ENCODE data around the gene SOX4. TPM values are rescaled to one million over a fixed set of nuclear protein-coding genes. Genes with fewer than 3 reads are reported as not detected.
A peak's percentile ranks its signal among the peaks of the same experiment; 100 is the strongest.

Gene SOX4
- total and polyA plus RNA-seq, 5 donors from 2014 or later: 0.30 to 7.6 (median 0.52) TPM

DNA sequence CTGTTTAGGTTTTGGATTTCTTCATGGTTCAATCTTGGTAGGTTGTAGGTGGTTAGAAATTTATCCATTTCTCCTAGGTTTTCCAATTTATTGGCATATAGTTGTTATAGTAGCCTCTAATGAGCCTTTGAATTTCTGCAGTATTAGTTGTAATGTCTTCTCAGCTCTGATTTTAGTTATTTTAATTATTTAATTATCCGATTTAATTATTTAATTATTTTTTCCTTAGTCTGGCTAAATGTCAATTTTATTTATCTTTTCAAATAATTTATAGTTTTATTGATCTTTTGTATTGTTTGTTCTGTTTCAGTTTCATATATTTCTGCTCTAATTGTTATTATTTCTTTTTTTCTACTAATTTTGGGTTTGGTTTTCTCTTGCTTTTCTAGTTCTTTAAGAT is 28.1 kb upstream of the SOX4 start:
- no peaks in the 10 kb centered on the region for H3K36me3 ChIP-seq (ENCODE audit: control insufficient read depth, insufficient read depth, low read length)
- no peak overlapping the region for H3K27ac Mint-ChIP-seq
- H3K9me3 Mint-ChIP-seq: peaks cover 0 to 1% (median 0%) of the 10 kb centered on the region in 7 donors
- H3K9me3 ChIP-seq (ENCODE audit: control insufficient read depth in 2 of 2, low read length in 2 of 2): no peaks in the 10 kb centered on the region
- DNase-seq (no peak), ATAC-seq (ENCODE audit: low read depth in 2 of 2) (no peak)
- no peaks in the 10 kb centered on the region for H3K27me3 ChIP-seq (ENCODE audit: control insufficient read depth, insufficient read depth, low read length)
- no peaks in the 10 kb centered on the region for H3K4me1 ChIP-seq (ENCODE audit: control insufficient read depth, insufficient read depth, low read length, poor library complexity, severe bottlenecking)
- no peak overlapping the region for H3K27ac ChIP-seq (ENCODE audit: insufficient read depth, low read length, poor library complexity, severe bottlenecking)
- no peak overlapping the region for H3K4me3 Mint-ChIP-seq
- H3K36me3 Mint-ChIP-seq: no peaks in the 10 kb centered on the region
- H3K4me1 Mint-ChIP-seq: no peaks in the 10 kb centered on the region
- peaks cover 11% of the 10 kb centered on the region for H3K27me3 Mint-ChIP-seq
- H3K4me3 ChIP-seq (ENCODE audit: low read depth, low read length): no peak overlapping the region

DNA sequence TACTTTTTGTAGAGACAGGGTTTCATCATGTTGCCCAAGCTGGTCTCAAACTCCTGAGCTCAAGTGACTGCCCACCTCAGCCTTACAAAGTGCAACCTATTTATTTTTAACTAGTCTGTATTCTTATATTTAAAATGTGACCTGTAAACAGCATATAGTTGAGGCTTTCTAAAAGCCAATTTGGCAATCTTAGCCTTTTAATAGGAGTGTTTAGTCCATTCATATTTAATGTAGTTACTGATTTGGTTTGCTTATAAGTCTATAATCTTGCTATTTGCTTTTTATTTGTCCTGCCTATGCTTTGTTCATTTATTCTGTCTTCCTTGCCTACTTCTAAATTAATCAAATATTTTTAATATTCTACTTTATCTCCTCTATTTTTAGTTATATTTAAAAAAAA is 15.0 kb upstream of the SOX4 start:
- Mint-ChIP-seq H3K27me3 (peaks cover 18% of the 10 kb centered on the region), H3K4me1 (no peaks in the 10 kb centered on the region), H3K4me3 (no peak overlapping the region), H3K9me3 (peaks cover 0 to 18% (median 8%) of the 10 kb centered on the region in 7 donors), H3K27ac (no peak overlapping the region), H3K36me3 (no peaks in the 10 kb centered on the region)
- no peaks in the 10 kb centered on the region for H3K27me3 ChIP-seq (ENCODE audit: control insufficient read depth, insufficient read depth, low read length)
- no peak for ATAC-seq (ENCODE audit: low read depth in 2 of 2)
- H3K4me1 ChIP-seq (ENCODE audit: control insufficient read depth, insufficient read depth, low read length, poor library complexity, severe bottlenecking): no peaks in the 10 kb centered on the region
- H3K9me3 ChIP-seq (ENCODE audit: control insufficient read depth in 2 of 2, low read length in 2 of 2): peaks cover 4 to 7% of the 10 kb centered on the region in 2 experiments
- no peaks in the 10 kb centered on the region for H3K36me3 ChIP-seq (ENCODE audit: control insufficient read depth, insufficient read depth, low read length)
- DNase-seq: no peak
- no peak overlapping the region for H3K4me3 ChIP-seq (ENCODE audit: low read depth, low read length)
- no peak overlapping the region for H3K27ac ChIP-seq (ENCODE audit: insufficient read depth, low read length, poor library complexity, severe bottlenecking)

DNA sequence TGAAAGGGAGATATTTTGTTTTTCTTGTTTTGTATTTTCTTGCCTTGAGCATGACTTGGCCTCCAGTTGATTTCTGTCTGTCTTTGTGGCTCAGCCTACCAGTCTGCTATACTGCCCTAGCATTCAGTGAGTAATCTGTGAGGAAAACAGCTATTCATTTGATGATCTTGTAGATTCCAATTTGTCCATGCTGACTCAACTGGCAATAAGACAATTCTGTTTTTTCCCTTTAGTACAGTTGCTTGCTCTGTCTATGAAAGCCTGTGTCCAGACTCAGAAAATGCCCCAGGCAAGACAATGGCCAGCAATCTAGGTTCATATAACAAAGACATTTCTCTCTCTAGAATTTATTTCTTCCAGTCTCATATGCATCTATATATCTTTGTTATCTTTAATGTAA is 10.9 kb upstream of the SOX4 start:
- H3K4me3 ChIP-seq (ENCODE audit: low read depth, low read length): no peak overlapping the region
- DNase-seq (no peak), ATAC-seq (ENCODE audit: low read depth in 2 of 2) (no peak)
- peaks cover 0 to 4% (median 0%) of the 10 kb centered on the region in 4 donors for H3K4me1 Mint-ChIP-seq
- H3K27me3 ChIP-seq (ENCODE audit: control insufficient read depth, insufficient read depth, low read length): peaks cover 3% of the 10 kb centered on the region
- H3K36me3 ChIP-seq (ENCODE audit: control insufficient read depth, insufficient read depth, low read length): no peaks in the 10 kb centered on the region
- H3K9me3 Mint-ChIP-seq: peaks cover 0 to 16% (median 8%) of the 10 kb centered on the region in 7 donors
- no peak overlapping the region for H3K27ac ChIP-seq (ENCODE audit: insufficient read depth, low read length, poor library complexity, severe bottlenecking)
- H3K36me3 Mint-ChIP-seq: no peaks in the 10 kb centered on the region
- peaks cover 39% of the 10 kb centered on the region for H3K27me3 Mint-ChIP-seq
- H3K4me1 ChIP-seq (ENCODE audit: control insufficient read depth, insufficient read depth, low read length, poor library complexity, severe bottlenecking): peaks cover 9% of the 10 kb centered on the region
- peaks cover 4 to 7% of the 10 kb centered on the region in 2 experiments for H3K9me3 ChIP-seq (ENCODE audit: control insufficient read depth in 2 of 2, low read length in 2 of 2)
- no peak overlapping the region for H3K4me3 Mint-ChIP-seq
- no peak overlapping the region for H3K27ac Mint-ChIP-seq

DNA sequence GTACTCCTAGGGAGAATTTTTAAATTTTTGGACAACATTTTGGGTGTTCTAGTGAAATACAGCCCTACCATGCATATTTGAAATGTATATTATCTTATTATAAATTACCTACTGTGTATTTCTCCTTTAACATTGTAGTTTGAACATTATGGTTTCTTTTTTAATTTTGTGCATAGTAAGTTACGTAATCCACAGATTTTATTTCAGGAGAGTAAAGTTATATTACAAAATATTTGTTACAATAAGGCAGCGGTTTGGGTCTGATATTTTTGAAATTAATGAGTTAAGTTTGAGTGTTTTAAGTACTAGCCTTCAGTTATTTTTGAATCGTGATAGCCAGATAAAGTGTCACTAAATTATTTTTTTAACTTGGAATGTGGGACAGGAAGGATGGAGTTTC is 7.3 kb upstream of the SOX4 start:
- no peak for ATAC-seq (ENCODE audit: low read depth in 2 of 2)
- peaks cover 0 to 17% (median 4%) of the 10 kb centered on the region in 4 donors for H3K4me1 Mint-ChIP-seq
- Histone ChIP-seq H3K36me3 (ENCODE audit: control insufficient read depth, insufficient read depth, low read length) (no peaks in the 10 kb centered on the region), H3K9me3 (ENCODE audit: control insufficient read depth in 2 of 2, low read length in 2 of 2) (peaks cover 2 to 3% of the 10 kb centered on the region in 2 experiments), H3K4me1 (ENCODE audit: control insufficient read depth, insufficient read depth, low read length, poor library complexity, severe bottlenecking) (peaks cover 25% of the 10 kb centered on the region), H3K27ac (ENCODE audit: insufficient read depth, low read length, poor library complexity, severe bottlenecking) (no peak overlapping the region), H3K27me3 (ENCODE audit: control insufficient read depth, insufficient read depth, low read length) (peaks cover 15% of the 10 kb centered on the region), H3K4me3 (ENCODE audit: low read depth, low read length) (no peak overlapping the region)
- DNase-seq: no peak
- peaks cover 0 to 14% (median 4%) of the 10 kb centered on the region in 7 donors for H3K9me3 Mint-ChIP-seq
- H3K36me3 Mint-ChIP-seq: no peaks in the 10 kb centered on the region
- no peak overlapping the region for H3K27ac Mint-ChIP-seq
- peaks cover 60% of the 10 kb centered on the region for H3K27me3 Mint-ChIP-seq
- peak overlapping the region in 3 of 4 donors; percentile 92 to 94 (median 93) for H3K4me3 Mint-ChIP-seq

DNA sequence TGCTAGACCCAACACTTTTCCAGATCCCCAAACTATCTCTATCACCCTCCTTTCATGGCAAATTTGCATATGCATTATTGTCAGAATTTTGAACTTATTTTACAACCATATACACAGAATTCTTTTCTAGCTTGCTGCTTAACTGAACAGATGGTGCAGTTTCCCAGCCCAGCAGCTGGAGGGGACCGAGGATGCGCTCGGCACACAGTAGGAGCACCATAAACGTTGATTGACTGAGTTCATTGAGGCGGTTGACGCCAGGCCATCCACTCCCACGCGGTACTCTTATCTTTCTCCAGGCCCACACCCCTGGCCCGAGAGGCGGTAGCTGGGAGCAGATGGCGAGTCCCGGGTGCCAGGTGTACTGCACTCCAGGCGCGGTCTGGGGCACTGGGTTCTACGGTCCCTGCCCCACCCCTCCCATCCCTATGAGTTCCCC is 6.8 kb upstream of the SOX4 start:
- Mint-ChIP-seq H3K27me3 (peaks cover 60% of the 10 kb centered on the region), H3K36me3 (no peaks in the 10 kb centered on the region), H3K27ac (no peak overlapping the region), H3K9me3 (peaks cover 0 to 14% (median 4%) of the 10 kb centered on the region in 7 donors), H3K4me3 (peak overlapping the region; percentile 92 to 96 (median 94)), H3K4me1 (peaks cover 0 to 17% (median 4%) of the 10 kb centered on the region in 4 donors)
- no peak for DNase-seq
- H3K27ac ChIP-seq (ENCODE audit: insufficient read depth, low read length, poor library complexity, severe bottlenecking): no peak overlapping the region
- H3K27me3 ChIP-seq (ENCODE audit: control insufficient read depth, insufficient read depth, low read length): peaks cover 20% of the 10 kb centered on the region
- no peaks in the 10 kb centered on the region for H3K36me3 ChIP-seq (ENCODE audit: control insufficient read depth, insufficient read depth, low read length)
- no peak for ATAC-seq (ENCODE audit: low read depth in 2 of 2)
- no peak overlapping the region for H3K4me3 ChIP-seq (ENCODE audit: low read depth, low read length)
- H3K9me3 ChIP-seq (ENCODE audit: control insufficient read depth in 2 of 2, low read length in 2 of 2): peaks cover 2 to 3% of the 10 kb centered on the region in 2 experiments
- peaks cover 25% of the 10 kb centered on the region for H3K4me1 ChIP-seq (ENCODE audit: control insufficient read depth, insufficient read depth, low read length, poor library complexity, severe bottlenecking)

DNA sequence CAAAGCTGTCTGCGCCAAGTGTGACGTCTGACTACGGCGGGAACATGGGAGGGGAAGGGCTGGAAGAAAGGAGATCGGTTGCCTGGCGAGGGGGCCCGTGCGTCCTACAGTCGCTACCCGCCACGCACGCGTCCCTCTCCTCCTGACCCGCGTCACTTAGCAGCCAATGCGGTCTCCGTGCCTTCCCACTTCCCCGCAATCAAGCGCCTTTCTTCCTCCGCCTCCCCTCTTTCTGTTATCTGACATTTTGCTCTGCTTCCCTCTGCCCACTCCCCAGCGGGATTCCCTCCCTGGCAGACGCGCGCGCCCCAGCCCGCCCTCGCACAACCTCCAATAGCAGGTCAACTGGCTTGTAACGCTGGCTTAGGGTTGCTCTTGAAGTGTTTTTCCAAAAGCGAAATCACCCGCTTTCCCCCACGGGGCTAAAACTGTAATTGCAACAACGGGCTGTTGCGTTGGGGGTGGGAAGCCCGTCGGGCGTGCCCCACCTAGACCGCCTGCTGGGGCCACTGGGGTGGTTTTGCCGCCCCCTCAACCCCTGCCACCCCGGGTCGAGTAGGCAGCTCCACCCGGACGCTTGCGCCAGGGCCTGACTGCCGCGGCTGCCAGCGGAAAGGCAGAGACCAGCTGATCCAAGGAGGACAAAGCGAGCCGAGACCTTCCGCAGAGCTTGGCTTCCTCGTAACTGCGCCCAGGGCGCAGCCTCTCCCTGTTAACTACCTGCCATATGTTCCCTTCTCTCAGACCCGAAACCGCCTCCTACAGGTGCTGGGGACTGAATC is 6.2 kb upstream of the SOX4 start:
- Histone ChIP-seq H3K9me3 (ENCODE audit: control insufficient read depth in 2 of 2, low read length in 2 of 2) (peaks cover 0 to under 1% of the 10 kb centered on the region in 2 experiments), H3K27me3 (ENCODE audit: control insufficient read depth, insufficient read depth, low read length) (peaks cover 20% of the 10 kb centered on the region), H3K4me3 (ENCODE audit: low read depth, low read length) (peak overlapping the region; percentile 89), H3K36me3 (ENCODE audit: control insufficient read depth, insufficient read depth, low read length) (no peaks in the 10 kb centered on the region), H3K4me1 (ENCODE audit: control insufficient read depth, insufficient read depth, low read length, poor library complexity, severe bottlenecking) (peaks cover 25% of the 10 kb centered on the region), H3K27ac (ENCODE audit: insufficient read depth, low read length, poor library complexity, severe bottlenecking) (no peak overlapping the region)
- H3K27ac Mint-ChIP-seq: no peak overlapping the region
- ATAC-seq (ENCODE audit: low read depth in 2 of 2) (peak; percentile 21 to 23), DNase-seq (peak; percentile 2 to 55 (median 22))
- H3K36me3 Mint-ChIP-seq: no peaks in the 10 kb centered on the region
- peak overlapping the region; percentile 92 to 96 (median 94) for H3K4me3 Mint-ChIP-seq
- peaks cover 0 to 9% (median 2%) of the 10 kb centered on the region in 7 donors for H3K9me3 Mint-ChIP-seq
- H3K27me3 Mint-ChIP-seq: peaks cover 54% of the 10 kb centered on the region
- H3K4me1 Mint-ChIP-seq: peaks cover 0 to 17% (median 4%) of the 10 kb centered on the region in 4 donors

GRCh38 chr6:21587961-21588480 is 5.5 kb upstream of the SOX4 start:
- Mint-ChIP-seq H3K27ac (peak overlapping the region in 1 of 3 donors; percentile 69), H3K27me3 (peaks cover 48% of the 10 kb centered on the region), H3K4me1 (peaks cover 0 to 17% (median 4%) of the 10 kb centered on the region in 4 donors), H3K36me3 (no peaks in the 10 kb centered on the region), H3K4me3 (peak overlapping the region; percentile 92 to 96 (median 94)), H3K9me3 (peaks cover 0 to 4% (median 2%) of the 10 kb centered on the region in 7 donors)
- Histone ChIP-seq H3K9me3 (ENCODE audit: control insufficient read depth in 2 of 2, low read length in 2 of 2) (no peaks in the 10 kb centered on the region), H3K4me3 (ENCODE audit: low read depth, low read length) (peak overlapping the region; percentile 89), H3K27me3 (ENCODE audit: control insufficient read depth, insufficient read depth, low read length) (peaks cover 20% of the 10 kb centered on the region), H3K27ac (ENCODE audit: insufficient read depth, low read length, poor library complexity, severe bottlenecking) (no peak overlapping the region), H3K4me1 (ENCODE audit: control insufficient read depth, insufficient read depth, low read length, poor library complexity, severe bottlenecking) (peaks cover 26% of the 10 kb centered on the region), H3K36me3 (ENCODE audit: control insufficient read depth, insufficient read depth, low read length) (no peaks in the 10 kb centered on the region)
- DNase-seq (peak in 2 of 3 donors; percentile 22 to 64), ATAC-seq (ENCODE audit: low read depth in 2 of 2) (peak in 1 of 2 donors; percentile 35)
